Natural killer cell (primary cell): ENCODE results near the gene DISC1. TPM values are rescaled to one million over a fixed set of nuclear protein-coding genes. Genes with fewer than 3 reads are reported as not detected.

Experiments
- ATAC-seq, 3 donors: fragments of 150-1000 bp in 2 of 3; fragments of 200-7000 bp in 1 of 3; cut with Tn5 transposase; 1 replicate in 1 of 3; 2 replicates in 2 of 3; pipeline ENCODE4 v1.10.0; 2021; ENCODE audit warnings: mild to moderate bottlenecking in 2 of 3, moderate library complexity in 2 of 3
- DNase-seq, 2 donors: peaks; one replicate each; pipeline versions ENCODE4 v3.0.0 to v3.0.0-alpha.2; 2013 to 2021; ENCODE audit warnings: mixed read lengths in 1 of 2
- H3K27ac ChIP-seq: one replicate; pipeline ENCODE4 v1.5.1; 2013; ENCODE audit warnings: mild to moderate bottlenecking, low read length
- H3K27me3 ChIP-seq: one replicate; pipeline ENCODE4 v1.6.1; 2013; ENCODE audit warnings: low read length; ENCODE audit not compliant: control insufficient read depth, insufficient read depth
- H3K36me3 ChIP-seq: one replicate; pipeline ENCODE4 v1.6.1; 2013; ENCODE audit warnings: low read length; ENCODE audit not compliant: control insufficient read depth, insufficient read depth
- H3K4me1 ChIP-seq: one replicate; pipeline ENCODE4 v1.6.1; 2013; ENCODE audit warnings: low read length; ENCODE audit not compliant: control insufficient read depth, insufficient read depth
- H3K4me3 ChIP-seq: one replicate; pipeline ENCODE4 v1.5.1; 2013; ENCODE audit warnings: low read length
- H3K9me3 ChIP-seq: one replicate; pipeline ENCODE4 v1.6.1; 2013; ENCODE audit warnings: low read length; ENCODE audit not compliant: control insufficient read depth, insufficient read depth
- H3K27ac Mint-ChIP-seq, 2 donors: one replicate each; pipeline ENCODE4 v1.8.0; 2022; ENCODE audit warnings: mild to moderate bottlenecking in 2 of 2, mixed read lengths in 2 of 2, moderate library complexity in 1 of 2
- H3K27me3 Mint-ChIP-seq, 2 donors: one replicate each; pipeline ENCODE4 v1.8.0; 2022; ENCODE audit warnings: low read depth in 2 of 2, mixed read lengths in 2 of 2
- H3K36me3 Mint-ChIP-seq: one replicate; pipeline ENCODE4 v1.8.0; 2022; ENCODE audit warnings: mixed read lengths
- H3K4me1 Mint-ChIP-seq, 2 donors: one replicate each; pipeline ENCODE4 v1.8.0; 2022; ENCODE audit warnings: mixed read lengths in 2 of 2
- H3K4me3 Mint-ChIP-seq: one replicate; pipeline ENCODE4 v1.8.0; 2022; ENCODE audit warnings: mild to moderate bottlenecking, moderate library complexity, mixed read lengths
- H3K9me3 Mint-ChIP-seq, 2 donors: one replicate each; pipeline ENCODE4 v1.8.0; 2022; ENCODE audit warnings: mixed read lengths in 2 of 2
- CTCF ChIP-seq: fragments of 200-600 bp; IDR thresholded peaks from one replicate; pipeline ENCODE4 v1.8.0; 2022; ENCODE audit warnings: antibody characterized with exemption
- WGBS: methylation state at CpG from one replicate; pipeline ENCODE4 v1.1.7; 2013; ENCODE audit warnings: missing lambda C conversion rate; ENCODE audit not compliant: insufficient coverage; 5-methylcytosine and 5-hydroxymethylcytosine counted together
- intact Hi-C: fragments of 100-400 bp; cut with micrococcal nuclease; formaldehyde crosslinking; loops from one replicate; pipeline ENCODE4 v1.14.2; 2022
- total RNA-seq, 4 donors: library from RNA; stranded (reverse); fragments of 120-200 nt in 1 of 4; gene quantifications; one replicate each; pipeline versions ENCODE4 v1.2.3 to v1.2.4, GENCODE V29; 2013 to 2022

DISC1 gene
- total RNA-seq, 3 donors from 2014 or later (not counting 1 experiment from before 2014, with no cell fraction given): 5.9 to 10.7 (median 9.7) TPM

GRCh38 chr1:231626951-231627614, 493 bp downstream of the DISC1 start:
- peaks cover 27% of the 10 kb centered on the region for H3K4me1 ChIP-seq
- Mint-ChIP-seq H3K9me3 (no peaks in the 10 kb centered on the region), H3K36me3 (no peaks in the 10 kb centered on the region), H3K27me3 (peaks cover 12 to 23% of the 10 kb centered on the region in 2 donors), H3K4me1 (peaks cover 24 to 27% of the 10 kb centered on the region in 2 donors), H3K27ac (peak overlapping the region; percentile 66 to 88), H3K4me3 (peak overlapping the region; percentile 91)
- H3K9me3 ChIP-seq: no peaks in the 10 kb centered on the region
- peak; percentile 58 to 67 (median 66) for ATAC-seq
- no peaks in the 10 kb centered on the region for H3K27me3 ChIP-seq
- no peak for TF ChIP-seq CTCF
- peak overlapping the region; percentile 41 for H3K27ac ChIP-seq
- under 1% methylated on average over 42 of the region's 49 CpGs for WGBS
- H3K4me3 ChIP-seq: peak overlapping the region; percentile 86
- intact Hi-C loops: no loop called here
- no peaks in the 10 kb centered on the region for H3K36me3 ChIP-seq
- DNase-seq: peak in 1 of 2 donors; percentile 67

GRCh38 chr1:231628207-231628876, 1.8 kb downstream of the DISC1 start:
- Histone ChIP-seq H3K36me3 (no peaks in the 10 kb centered on the region), H3K4me1 (peaks cover 27% of the 10 kb centered on the region), H3K27me3 (no peaks in the 10 kb centered on the region), H3K4me3 (no peak overlapping the region), H3K27ac (no peak overlapping the region), H3K9me3 (no peaks in the 10 kb centered on the region)
- Mint-ChIP-seq H3K4me3 (peak overlapping the region; percentile 91), H3K27ac (peak overlapping the region in 1 of 2 donors; percentile 36), H3K36me3 (no peaks in the 10 kb centered on the region), H3K4me1 (peaks cover 24 to 27% of the 10 kb centered on the region in 2 donors), H3K9me3 (no peaks in the 10 kb centered on the region), H3K27me3 (peaks cover 2 to 12% of the 10 kb centered on the region in 2 donors)
- 84% methylated on average over 5 of the region's 5 CpGs for WGBS
- ATAC-seq (no peak), DNase-seq (peak in 1 of 2 donors; percentile 51)
- TF ChIP-seq CTCF: no peak
- intact Hi-C loops: no loop called here

- Mint-ChIP-seq H3K36me3 (no peaks in the 10 kb centered on the region), H3K9me3 (no peaks in the 10 kb centered on the region), H3K27me3 (peaks cover 0 to 7% of the 10 kb centered on the region in 2 donors), H3K4me1 (peaks cover 24 to 27% of the 10 kb centered on the region in 2 donors), H3K4me3 (peak overlapping the region; percentile 55), H3K27ac (no peak overlapping the region)
- H3K27ac ChIP-seq: no peak overlapping the region
- intact Hi-C loops: no loop called here
- DNase-seq (peak in 1 of 2 donors; percentile 20), ATAC-seq (no peak)
- TF ChIP-seq CTCF: no peak
- H3K27me3 ChIP-seq: no peaks in the 10 kb centered on the region
- H3K9me3 ChIP-seq: no peaks in the 10 kb centered on the region
- peaks cover 27% of the 10 kb centered on the region for H3K4me1 ChIP-seq
- H3K4me3 ChIP-seq: no peak overlapping the region
- no peaks in the 10 kb centered on the region for H3K36me3 ChIP-seq
- 57% methylated on average over 5 of the region's 6 CpGs for WGBS
Measured at GRCh38 chr1:231629132-231629531, 2.5 kb downstream of the DISC1 start.
